GM12891 (cell line): ENCODE results near the gene ANKRD27.

Experiments
- POLR2A ChIP-seq: IDR thresholded peaks from 2 replicates; pipeline ENCODE4 v1.6.1; 2011; ENCODE audit warnings: low read depth, low read length, control low read depth
- POLR2AphosphoS5 ChIP-seq: IDR thresholded peaks from 2 replicates; pipeline ENCODE4 v1.6.1; 2011; ENCODE audit warnings: low read depth, low read length, control low read depth
- SPI1 ChIP-seq: IDR thresholded peaks from 2 replicates; pipeline ENCODE4 v1.6.1; 2011; ENCODE audit warnings: low read depth, low read length, control low read depth
- TAF1 ChIP-seq: IDR thresholded peaks from 2 replicates; pipeline ENCODE4 v1.6.1; 2011; ENCODE audit warnings: low read depth, low read length, control low read depth

GRCh38 chr19:32658527-32658926 lies 16.5 kb downstream of the ANKRD27 start:
- TF ChIP-seq POLR2A: no peak
- TF ChIP-seq SPI1: no peak
- no peak for TF ChIP-seq POLR2AphosphoS5
- no peak for TF ChIP-seq TAF1
